ACHN (cell line): ENCODE data around the gene CX3CL1.
"Not testable (repeated sequence)": the region's sequence is repeated elsewhere in the genome, so short reads cannot be mapped to it uniquely, and the experiment has no call there.

ENCODE experiments used
- DNase-seq: peaks from one replicate; pipeline ENCODE4 v3.0.0-alpha.2; 2015
- in situ Hi-C: cut with HindIII; loops from 2 replicates; pipeline ENCODE4 v1.10.0; 2017; ENCODE audit warnings: low sequenced_read_pairs, low pct_ligation_motif_present, low pct_unique_long_range_greater_than_20kb

CX3CL1 gene

DNA sequence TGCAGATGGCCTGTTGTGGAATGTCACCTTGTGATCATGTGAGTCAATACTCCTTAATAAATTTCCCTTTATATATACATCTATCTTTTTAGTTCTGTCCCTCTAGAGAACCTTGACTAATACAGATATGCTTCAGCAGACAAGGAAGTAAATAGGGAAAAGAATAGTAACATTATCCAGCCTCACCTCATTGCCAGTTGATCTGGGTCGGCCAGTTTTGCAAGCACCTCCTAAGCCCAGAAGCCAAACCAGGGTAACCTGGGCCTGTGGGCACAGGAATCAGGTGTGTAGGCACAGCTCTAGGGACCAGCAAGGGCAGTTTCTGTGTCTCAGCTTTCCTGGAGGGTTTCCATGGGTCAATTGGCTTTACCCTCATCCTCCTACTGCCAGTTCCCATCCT lies 20.4 kb downstream of the CX3CL1 start:
- no peak for DNase-seq

DNA sequence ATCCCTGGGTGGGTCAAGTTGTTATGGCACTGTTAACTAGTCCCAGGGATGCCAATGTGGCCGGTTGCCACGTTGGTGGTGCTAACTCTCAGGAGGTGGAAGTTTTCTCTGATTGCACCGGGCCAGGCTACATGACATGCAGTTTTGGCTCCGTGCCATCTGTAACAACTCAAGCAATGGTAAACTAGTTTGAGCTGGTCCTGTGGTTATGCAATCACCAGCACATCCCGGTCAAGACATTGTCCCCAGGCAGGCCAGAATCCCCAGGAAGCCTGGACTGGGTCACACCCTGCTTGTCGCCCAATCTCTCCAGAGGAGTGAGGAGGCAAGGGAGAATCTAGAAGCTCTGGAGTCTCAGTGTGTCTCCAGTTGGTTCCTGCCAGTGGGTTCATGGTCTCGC lies 22.2 kb downstream of the CX3CL1 start:
- no peak for DNase-seq
- in situ Hi-C loops: no loop called here

More for the DNA sequence above, 20.4 kb downstream of the CX3CL1 start:
- in situ Hi-C loops: no loop called here

GRCh38 chr16:57395026-57395425 lies 22.7 kb downstream of the CX3CL1 start:
- in situ Hi-C loops: no loop called here
- DNase-seq: no peak

GRCh38 chr16:57396786-57397185 lies 24.5 kb downstream of the CX3CL1 start:
- no peak for DNase-seq
- in situ Hi-C loops: no loop called here

GRCh38 chr16:57397493-57397892 lies 25.2 kb downstream of the CX3CL1 start:
- in situ Hi-C loops, DNase-seq: not testable (repeated sequence)

DNA sequence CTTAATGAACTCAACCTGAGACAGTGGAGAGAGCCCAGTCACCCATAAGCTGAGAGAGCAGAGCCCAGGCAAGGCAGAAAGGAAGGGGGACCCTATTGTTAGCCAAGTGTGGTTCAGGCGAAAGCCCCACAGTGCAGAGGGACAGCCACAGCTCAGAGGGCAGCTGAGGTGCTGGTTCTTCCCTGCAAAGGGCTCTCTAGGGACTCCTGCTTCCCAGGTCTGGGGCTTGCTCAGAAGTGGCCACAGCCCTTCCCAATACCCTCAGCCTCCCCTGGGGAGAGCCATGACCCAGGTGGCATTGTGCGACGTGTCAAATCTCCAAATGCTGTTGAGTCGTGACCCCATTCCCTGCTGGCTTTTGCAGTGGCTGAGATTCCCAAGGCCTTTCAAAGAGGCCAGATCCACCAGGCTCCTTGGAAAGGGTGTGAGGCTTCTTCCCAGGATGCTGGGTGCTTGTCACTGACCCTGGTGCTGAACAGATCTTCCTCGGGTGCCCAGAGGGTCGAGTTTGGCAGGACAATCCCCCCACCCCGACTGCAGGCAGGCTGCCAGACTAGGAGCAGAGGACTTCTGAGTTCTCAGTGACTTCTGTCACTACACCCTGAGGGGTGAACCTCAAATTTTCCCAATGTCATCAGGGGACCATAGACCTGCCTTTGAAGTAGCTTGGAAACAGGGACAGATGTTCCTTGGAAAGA lies 29.8 kb downstream of the CX3CL1 start:
- DNase-seq: no peak
- in situ Hi-C loops: no loop called here

GRCh38 chr16:57403965-57404817 lies 31.9 kb downstream of the CX3CL1 start, which contains the start of gene CCL17:
Gene CCL17 (plus strand): TSS chr16:57404767. CDS start chr16:57413933, 9,166 bp downstream.
- DNase-seq: no peak
- in situ Hi-C loops: no loop called here

- in situ Hi-C loops: no loop called here
- no peak for DNase-seq
Measured at GRCh38 chr16:57405097-57405496, 32.8 kb downstream of the CX3CL1 start.

GRCh38 chr16:57406881-57407280 lies 34.6 kb downstream of the CX3CL1 start:
- in situ Hi-C loops: no loop called here
- no peak for DNase-seq

DNA sequence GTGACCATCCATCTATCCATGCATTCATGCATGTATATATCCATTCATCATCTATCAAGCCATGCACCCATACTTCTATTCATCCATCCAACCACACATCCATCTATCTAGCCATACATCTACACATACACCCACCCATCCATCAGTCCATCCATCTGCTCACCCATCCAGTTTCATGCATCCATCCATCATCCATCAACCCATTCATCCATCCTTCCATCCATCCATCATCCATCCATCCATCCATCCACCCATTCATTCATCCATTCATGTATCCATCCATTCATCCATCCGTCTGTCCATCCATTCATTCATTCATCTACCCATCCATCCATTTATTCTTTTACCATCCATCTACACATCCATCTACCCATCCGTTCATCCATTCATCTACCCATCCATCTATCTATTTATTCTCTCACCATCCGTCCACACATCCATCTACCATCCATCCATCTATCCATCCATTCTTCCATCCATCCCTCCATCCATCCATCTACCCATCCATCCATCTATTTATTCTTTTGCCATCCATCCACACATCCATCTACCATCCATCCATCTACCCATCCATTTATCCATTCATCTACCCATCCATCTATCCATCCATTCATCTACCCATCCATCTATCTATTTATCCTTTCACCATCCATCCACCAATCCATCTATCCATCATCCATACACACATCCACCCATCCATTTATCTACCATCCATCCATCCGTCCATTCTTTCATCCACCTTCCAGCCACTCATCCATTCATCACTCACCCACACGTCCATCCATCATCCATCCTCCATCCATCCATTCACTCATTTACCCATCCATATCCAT lies 35.4 kb downstream of the CX3CL1 start:
- no peak for DNase-seq
- in situ Hi-C loops: no loop called here

- DNase-seq: no peak
- in situ Hi-C loops: no loop called here
Measured at GRCh38 chr16:57409065-57409464, 36.8 kb downstream of the CX3CL1 start.

- no peak for DNase-seq
- in situ Hi-C loops: no loop called here
Measured at GRCh38 chr16:57409870-57410587, 37.7 kb downstream of the CX3CL1 start.

DNA sequence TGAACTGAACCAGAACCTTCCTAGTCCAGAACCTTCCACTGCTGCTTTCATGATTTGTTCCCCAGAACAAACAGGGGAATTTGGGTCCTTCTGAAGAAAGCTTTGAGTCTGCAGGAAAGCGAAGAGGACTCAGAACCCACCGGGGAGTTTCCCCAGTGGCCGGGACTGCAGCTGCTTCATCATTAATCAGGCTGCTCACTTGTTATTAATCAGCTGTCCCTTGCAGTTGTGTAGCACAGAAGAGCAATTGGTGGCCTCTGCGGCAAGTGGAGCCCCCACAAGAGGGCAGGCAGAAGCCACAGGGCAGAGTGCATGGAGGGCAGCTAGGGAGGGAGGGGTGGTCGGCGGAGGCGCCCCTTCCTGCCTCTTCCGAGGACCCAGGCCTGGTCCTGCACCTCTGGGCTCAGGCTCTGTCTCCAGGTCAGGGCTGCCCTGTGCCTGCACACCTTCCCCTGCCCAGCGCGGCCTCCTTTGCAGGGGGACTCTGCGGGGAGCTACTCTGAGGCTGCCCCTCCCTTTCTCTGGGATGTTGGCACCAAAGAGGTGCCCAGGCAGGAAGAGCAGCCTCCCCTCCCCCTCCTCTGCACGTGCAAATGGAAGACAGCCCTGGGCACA lies 39.2 kb downstream of the CX3CL1 start:
- no peak for DNase-seq
- in situ Hi-C loops: no loop called here

DNA sequence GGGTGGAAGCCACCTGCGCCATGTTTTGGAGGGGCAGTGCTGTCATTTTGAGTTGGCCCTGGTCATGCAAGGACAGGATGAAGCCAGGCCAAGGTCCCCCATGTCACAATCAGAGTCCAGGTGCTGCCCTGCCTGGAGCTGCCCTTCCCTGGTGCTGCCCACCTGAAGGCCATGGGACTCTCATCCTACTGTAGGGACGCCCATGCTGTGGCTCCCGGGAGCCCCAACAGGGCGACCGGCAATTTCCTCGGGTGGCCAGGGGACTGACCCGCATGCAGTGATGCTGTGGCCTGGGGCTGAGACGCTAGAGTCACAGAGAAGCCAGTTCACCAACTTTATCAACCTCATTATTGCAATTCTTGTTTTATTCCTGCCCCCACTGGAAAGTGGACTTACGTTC lies 40.3 kb downstream of the CX3CL1 start:
- DNase-seq: no peak
- in situ Hi-C loops: no loop called here

GRCh38 chr16:57413301-57413730 lies 41.0 kb downstream of the CX3CL1 start:
- in situ Hi-C loops: no loop called here
- no peak for DNase-seq

DNA sequence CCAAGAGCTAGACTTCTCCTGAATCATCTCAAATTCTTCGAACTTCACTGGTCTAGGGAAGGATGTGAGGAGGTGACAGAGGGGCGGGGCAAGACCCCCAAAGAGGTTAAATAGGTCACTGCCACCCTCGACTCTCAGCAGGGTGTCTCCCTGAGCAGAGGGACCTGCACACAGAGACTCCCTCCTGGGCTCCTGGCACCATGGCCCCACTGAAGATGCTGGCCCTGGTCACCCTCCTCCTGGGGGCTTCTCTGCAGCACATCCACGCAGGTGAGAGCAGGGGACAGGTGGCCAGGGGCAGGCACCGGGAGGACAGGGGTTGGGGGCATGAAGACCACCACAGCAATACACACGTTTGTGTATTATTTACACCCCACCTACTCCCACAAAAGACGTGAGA lies 41.4 kb downstream of the CX3CL1 start:
- no peak for DNase-seq
- in situ Hi-C loops: no loop called here

DNA sequence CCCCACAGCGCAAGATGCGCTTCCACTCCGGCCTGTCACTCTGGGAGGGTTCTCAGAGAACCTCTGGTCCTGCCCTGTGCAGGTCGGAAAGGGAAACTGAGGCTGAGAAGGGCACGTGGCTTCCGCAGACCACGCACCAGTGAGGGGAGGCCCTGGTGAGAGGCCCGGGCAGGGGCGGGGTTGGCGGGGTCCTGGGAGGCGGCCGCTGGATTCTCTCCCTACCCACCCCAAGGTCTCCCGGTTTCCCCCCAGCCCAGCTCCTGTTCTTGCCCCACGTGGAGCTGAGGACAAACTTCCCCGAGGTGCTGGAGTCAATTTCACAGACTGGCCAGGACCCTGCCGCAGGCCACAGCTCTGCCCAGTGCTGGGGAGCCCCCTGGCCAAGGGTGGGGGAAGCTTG lies 43.8 kb downstream of the CX3CL1 start:
- DNase-seq: no peak
- in situ Hi-C loops: no loop called here

DNA sequence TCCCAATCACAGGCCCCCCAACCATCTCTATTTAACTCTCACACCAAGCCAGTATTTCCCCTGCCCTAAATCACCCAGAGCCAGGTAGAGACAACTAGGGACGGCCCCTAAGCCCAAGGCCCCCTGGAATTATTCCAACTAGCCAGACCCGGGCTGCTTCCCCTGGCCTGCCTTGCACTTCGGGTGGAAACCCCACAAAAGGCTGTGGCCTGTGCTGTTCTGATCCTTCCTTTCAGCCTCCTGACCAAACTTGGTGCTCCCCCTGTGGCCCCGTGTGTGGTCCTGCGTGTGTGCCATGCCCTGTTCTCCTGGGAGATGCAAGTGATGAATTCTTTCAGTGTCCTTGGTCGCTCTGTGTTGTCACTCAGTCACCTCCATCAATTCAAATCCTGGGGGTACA lies 47.2 kb downstream of the CX3CL1 start:
- DNase-seq: no peak
- in situ Hi-C loops: no loop called here
